Endothelial cell of umbilical vein (primary cell): Measurements from ENCODE around the gene OPRD1. TPM values are rescaled to one million over a fixed set of nuclear protein-coding genes. Genes with fewer than 3 reads are reported as not detected.

Experiments
- BruUV-seq: library from RNA; stranded (reverse); fragments of 400-500 nt; replicated peaks from 2 replicates; lab custom pipeline; 2021; lab: Mats Ljungman, UMichigan
- CTCF ChIA-PET: fragments of 300-600, 350-600 bp; sonication (Branson Sonifier 250); formaldehyde crosslinking; loops from one replicate; lab custom pipeline; 2021; ENCODE audit warnings: antibody characterized with exemption, inconsistent platforms; lab: Charles Lee
- POLR2A ChIA-PET: fragments of 300-600, 350-600 bp; sonication (Branson Sonifier 250); formaldehyde crosslinking; loops from one replicate; lab custom pipeline; 2021; ENCODE audit warnings: antibody characterized with exemption, inconsistent platforms; lab: Charles Lee
- DNase-seq: peaks from one replicate; pipeline ENCODE4 v3.0.0-alpha.2; 2011; ENCODE audit warnings: low read depth, low spot score
- FAIRE-seq: peaks from 2 replicates; lab custom pipeline; 2011; peaks lifted over from hg19 to GRCh38; lab: Jason Lieb, UNC
- H2AFZ ChIP-seq: 2 replicates; pipeline ENCODE4 v1.6.0; 2012; ENCODE audit warnings: low read depth, low read length, control low read depth, inconsistent platforms
- H3K27ac ChIP-seq: 2 replicates; pipeline ENCODE4 v1.5.1; 2011; ENCODE audit warnings: low read depth, mild to moderate bottlenecking, control low read depth, low read length, moderate library complexity; ENCODE audit not compliant: insufficient read depth
- H3K27me3 ChIP-seq, 2 experiments: 2 replicates each; pipeline versions ENCODE4 v1.6.0 to v1.6.1; 2011; ENCODE audit warnings: low read length in 2 of 2, mixed read lengths in 1 of 2; ENCODE audit not compliant: control insufficient read depth in 2 of 2, insufficient read depth in 2 of 2
- H3K36me3 ChIP-seq, 2 experiments: 2 replicates in 1 of 2; 3 replicates in 1 of 2; pipeline ENCODE4 v1.5.1; 2011; ENCODE audit warnings: low read length in 2 of 2, mild to moderate bottlenecking in 1 of 2, moderate library complexity in 1 of 2; ENCODE audit not compliant: control insufficient read depth in 2 of 2, insufficient read depth in 2 of 2; ENCODE audit errors: extremely low read depth in 1 of 2
- H3K4me1 ChIP-seq: 3 replicates; pipeline ENCODE4 v1.5.1; 2011; ENCODE audit warnings: mild to moderate bottlenecking, low read length; ENCODE audit not compliant: control insufficient read depth, insufficient read depth; ENCODE audit errors: extremely low read depth
- H3K4me2 ChIP-seq: 2 replicates; pipeline ENCODE4 v1.6.1; 2011; ENCODE audit warnings: low read length, control low read depth, mixed read lengths; ENCODE audit not compliant: insufficient read depth
- H3K4me3 ChIP-seq, 3 experiments: fragments of 200-600 bp in 1 of 3; sonication (generic), shearing (Covaris generic) in 1 of 3; replicated peaks in 1 of 3; 2 replicates each; pipeline ENCODE4 v1.5.1; 2011 to 2016; ENCODE audit warnings: control low read depth in 3 of 3, low read length in 3 of 3, mild to moderate bottlenecking in 2 of 3, inconsistent platforms in 1 of 3, low read depth in 1 of 3, moderate library complexity in 1 of 3; ENCODE audit not compliant: insufficient read depth in 1 of 3
- H3K79me2 ChIP-seq: 2 replicates; pipeline ENCODE4 v1.6.0; 2012; ENCODE audit warnings: low read length, inconsistent platforms; ENCODE audit not compliant: control insufficient read depth, insufficient read depth
- H3K9ac ChIP-seq: replicated peaks from 2 replicates; pipeline ENCODE3; 2011; ENCODE audit warnings: low read length, control low read depth; ENCODE audit not compliant: insufficient read depth; ENCODE audit errors: extremely low read depth
- H3K9me1 ChIP-seq: replicated peaks from 3 replicates; pipeline ENCODE4 v1.6.0; 2011; ENCODE audit warnings: mild to moderate bottlenecking, low read length; ENCODE audit not compliant: control insufficient read depth, insufficient read depth; ENCODE audit errors: extremely low read depth
- H3K9me3 ChIP-seq: replicated peaks from 2 replicates; pipeline ENCODE4 v1.5.1; 2012; ENCODE audit warnings: low read length, inconsistent platforms; ENCODE audit not compliant: control insufficient read depth, insufficient read depth
- H4K20me1 ChIP-seq: replicated peaks from 2 replicates; pipeline ENCODE3; 2011; ENCODE audit warnings: mild to moderate bottlenecking, low read length; ENCODE audit not compliant: control insufficient read depth, insufficient read depth; ENCODE audit errors: extremely low read depth
- EZH2 ChIP-seq: IDR thresholded peaks from 2 replicates; pipeline ENCODE4 v1.6.1; 2012; ENCODE audit warnings: borderline replicate concordance, low read depth, mild to moderate bottlenecking, moderate library complexity, low read length, inconsistent platforms; ENCODE audit not compliant: severe bottlenecking
- FOS ChIP-seq: IDR thresholded peaks from 2 replicates; pipeline ENCODE4 v1.6.1; 2011; ENCODE audit warnings: mild to moderate bottlenecking, low read length, moderate library complexity, borderline replicate concordance; ENCODE audit not compliant: insufficient read depth
- GATA2 ChIP-seq: IDR thresholded peaks from 2 replicates; pipeline ENCODE4 v1.7.0; 2011; ENCODE audit warnings: low read depth, mild to moderate bottlenecking, moderate library complexity, mixed read lengths, low read length; ENCODE audit not compliant: insufficient read length, insufficient read depth
- JUN ChIP-seq: IDR thresholded peaks from 2 replicates; pipeline ENCODE4 v1.6.1; 2011; ENCODE audit warnings: borderline replicate concordance, low read depth; ENCODE audit not compliant: insufficient read length, insufficient read depth
- MYC ChIP-seq: IDR thresholded peaks from one replicate; pipeline ENCODE4 v1.6.1; 2011; ENCODE audit warnings: mild to moderate bottlenecking, low read depth, low read length
- POLR2A ChIP-seq: IDR thresholded peaks from 2 replicates; pipeline ENCODE4 v1.6.1; 2012; ENCODE audit warnings: low read depth, mild to moderate bottlenecking, control low read depth, low read length
- POLR2AphosphoS5 ChIP-seq: IDR thresholded peaks from 2 replicates; pipeline ENCODE4 v1.6.1; 2012; ENCODE audit warnings: low read depth, mild to moderate bottlenecking, control low read depth, low read length, moderate library complexity; ENCODE audit not compliant: insufficient read depth
- dilution Hi-C: fragments of 300-500 bp; cut with MboI; formaldehyde crosslinking; loops from one replicate; pipeline ENCODE4 v1.15.0; 2019; ENCODE audit warnings: low sequenced_read_pairs; ENCODE audit not compliant: extremely low pct_ligation_motif_present
- intact Hi-C: fragments of 100-400 bp; cut with micrococcal nuclease; formaldehyde crosslinking; loops from one replicate; pipeline ENCODE4 v1.10.0; 2022
- polyA plus RNA-seq, 4 experiments: library from polyadenylated mRNA; depleted of rRNA in 3 of 4; stranded (reverse) in 3 of 4; unstranded in 1 of 4; fragments of >200 nt; gene quantifications; 2 replicates each; pipeline versions ENCODE4 v1.2.1 to v1.2.3, GENCODE V29; 2011 to 2012; ENCODE audit warnings: missing spikeins in 1 of 4
- total RNA-seq: library from RNA; stranded (reverse); gene quantifications from 2 replicates; pipeline ENCODE4 v1.2.3, GENCODE V29; 2021
- TF ChIP-seq, protein P1 (sequence below): IDR thresholded peaks from 2 replicates; pipeline ENCODE4 v1.6.1; 2011; ENCODE audit not compliant: insufficient read depth, insufficient read length
- TF ChIP-seq, protein P2 (sequence below), 2 donors: IDR thresholded peaks; 1 replicate in 1 of 2; 2 replicates in 1 of 2; pipeline ENCODE4 v1.5.1; 2011; ENCODE audit warnings: low read length in 2 of 2, mild to moderate bottlenecking in 2 of 2, moderate library complexity in 2 of 2, control low read depth in 1 of 2, inconsistent platforms in 1 of 2, low read depth in 1 of 2; ENCODE audit not compliant: insufficient read depth in 1 of 2; ENCODE audit errors: extremely low read depth in 1 of 2

OPRD1 gene
- total and polyA plus RNA-seq, 2 donors (not counting 3 experiments of a cell fraction or from before 2014, with no cell fraction given), result not detected

DNA sequence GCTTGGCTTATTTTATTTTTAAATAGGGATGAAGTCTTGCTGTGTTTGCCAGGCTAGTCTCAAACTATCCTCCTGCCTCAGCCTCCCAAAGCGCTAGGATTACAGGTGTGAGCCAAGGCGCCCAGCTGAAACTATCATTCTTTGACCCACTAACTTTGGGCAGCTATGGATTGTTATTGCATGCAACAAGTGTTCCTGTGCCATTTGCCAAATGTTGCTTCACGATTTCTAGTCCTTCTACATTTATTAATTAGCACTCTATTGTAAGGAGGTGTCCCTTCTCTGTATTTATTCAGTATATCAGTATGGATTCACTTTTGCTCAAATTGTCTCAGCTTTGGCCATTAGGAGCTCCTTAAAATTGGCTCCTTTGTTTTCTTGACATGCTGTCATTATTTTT lies 38.9 kb upstream of the OPRD1 start:
- no peak for FAIRE-seq
- no TSS peak for BruUV-seq
- H3K36me3 ChIP-seq, result peaks cover 0 to 3% of the 10 kb centered on the region in 2 experiments
- POLR2A ChIA-PET, result no interaction called here
- H3K79me2 ChIP-seq, result peaks cover 10% of the 10 kb centered on the region
- no peak overlapping the region for H2AFZ ChIP-seq
- no peak overlapping the region for H3K4me2 ChIP-seq
- intact Hi-C loops (no loop called here), dilution Hi-C loops (no loop called here)
- CTCF ChIA-PET, result interaction anchor here (0.7 to 1.9 kb wide), 2 partner anchors 12 to 19 kb away, joined by 3 to 7 read pairs; no protein-coding TSS in a partner anchor
- TF ChIP-seq MYC (no peak), JUN (no peak), EZH2 (no peak), POLR2A (no peak), FOS (no peak), POLR2AphosphoS5 (no peak), GATA2 (no peak)
- TF ChIP-seq, protein P1, sequence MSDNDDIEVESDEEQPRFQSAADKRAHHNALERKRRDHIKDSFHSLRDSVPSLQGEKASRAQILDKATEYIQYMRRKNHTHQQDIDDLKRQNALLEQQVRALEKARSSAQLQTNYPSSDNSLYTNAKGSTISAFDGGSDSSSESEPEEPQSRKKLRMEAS, result no peak
- TF ChIP-seq, protein P2, sequence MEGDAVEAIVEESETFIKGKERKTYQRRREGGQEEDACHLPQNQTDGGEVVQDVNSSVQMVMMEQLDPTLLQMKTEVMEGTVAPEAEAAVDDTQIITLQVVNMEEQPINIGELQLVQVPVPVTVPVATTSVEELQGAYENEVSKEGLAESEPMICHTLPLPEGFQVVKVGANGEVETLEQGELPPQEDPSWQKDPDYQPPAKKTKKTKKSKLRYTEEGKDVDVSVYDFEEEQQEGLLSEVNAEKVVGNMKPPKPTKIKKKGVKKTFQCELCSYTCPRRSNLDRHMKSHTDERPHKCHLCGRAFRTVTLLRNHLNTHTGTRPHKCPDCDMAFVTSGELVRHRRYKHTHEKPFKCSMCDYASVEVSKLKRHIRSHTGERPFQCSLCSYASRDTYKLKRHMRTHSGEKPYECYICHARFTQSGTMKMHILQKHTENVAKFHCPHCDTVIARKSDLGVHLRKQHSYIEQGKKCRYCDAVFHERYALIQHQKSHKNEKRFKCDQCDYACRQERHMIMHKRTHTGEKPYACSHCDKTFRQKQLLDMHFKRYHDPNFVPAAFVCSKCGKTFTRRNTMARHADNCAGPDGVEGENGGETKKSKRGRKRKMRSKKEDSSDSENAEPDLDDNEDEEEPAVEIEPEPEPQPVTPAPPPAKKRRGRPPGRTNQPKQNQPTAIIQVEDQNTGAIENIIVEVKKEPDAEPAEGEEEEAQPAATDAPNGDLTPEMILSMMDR (IDR thresholded peaks at IDR 0.05; ENCODE audit: extremely low read depth in 1 of 2, insufficient read depth in 1 of 2, low read depth in 1 of 2, low read length in 2 of 2), result no peak
- no peaks in the 10 kb centered on the region for H3K27me3 ChIP-seq
- DNase-seq, result no peak
- H4K20me1 ChIP-seq, result no peaks in the 10 kb centered on the region
- H3K27ac ChIP-seq, result no peak overlapping the region
- H3K9me3 ChIP-seq, result no peaks in the 10 kb centered on the region
- no peak overlapping the region for H3K4me3 ChIP-seq
- no peak overlapping the region for H3K9ac ChIP-seq
- H3K4me1 ChIP-seq, result no peaks in the 10 kb centered on the region
- H3K9me1 ChIP-seq, result no peaks in the 10 kb centered on the region
